ENCODE measurements around the gene SETMAR.
"Not testable (repeated sequence)": the region's sequence is repeated elsewhere in the genome, so short reads cannot be mapped to it uniquely, and the experiment has no call there.

Gene SETMAR

GRCh38 chr3:4303187-4304123 is at the start of gene SETMAR:
TSS of gene SETMAR (plus strand) at chr3:4303369. CDS start at chr3:4303371, 2 bp downstream.
- peak; percentile 91 for DNase-seq

- DNase-seq = no peak
Measured at GRCh38 chr3:4261406-4261805, 41.8 kb upstream of the SETMAR start.

DNA sequence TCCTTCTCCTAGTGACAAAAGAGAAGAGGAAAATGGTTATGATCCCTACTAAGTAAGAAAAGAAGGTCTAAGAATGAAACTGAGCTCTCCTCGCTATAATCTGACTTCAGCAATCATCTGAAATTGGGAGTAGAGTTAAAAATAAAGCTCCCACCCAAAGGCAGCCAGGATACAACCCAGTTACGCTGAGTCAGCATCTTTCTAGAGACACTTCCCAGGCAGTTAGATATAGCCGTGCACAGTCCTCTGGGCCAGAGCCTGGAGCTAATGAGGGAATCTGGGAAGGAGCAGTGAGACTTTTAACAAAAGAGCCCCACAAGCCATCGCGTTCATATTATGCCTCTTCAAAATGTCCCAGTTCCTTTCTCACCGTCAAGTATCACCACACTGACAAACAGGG is 39.1 kb upstream of the SETMAR start:
- no peak for DNase-seq

DNA sequence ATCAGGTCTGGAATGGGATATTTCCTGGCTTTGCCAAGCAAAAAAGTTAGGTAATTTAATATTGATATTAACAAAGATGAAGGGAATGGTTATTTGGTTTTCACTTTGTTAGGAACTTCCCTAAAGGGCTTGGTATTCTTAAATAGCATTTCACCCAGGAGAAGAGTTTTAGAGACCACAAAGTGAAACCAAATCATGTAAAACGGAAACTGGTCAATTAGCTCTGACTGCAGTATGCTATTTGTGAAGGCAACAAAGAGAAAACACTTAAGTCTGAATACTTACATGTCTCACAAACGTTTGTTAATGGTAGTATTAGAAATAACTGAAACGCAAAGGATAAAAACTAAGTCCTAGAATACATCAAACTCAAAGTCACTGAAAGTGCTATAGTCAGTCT is 32.4 kb upstream of the SETMAR start:
- DNase-seq = no peak

DNA sequence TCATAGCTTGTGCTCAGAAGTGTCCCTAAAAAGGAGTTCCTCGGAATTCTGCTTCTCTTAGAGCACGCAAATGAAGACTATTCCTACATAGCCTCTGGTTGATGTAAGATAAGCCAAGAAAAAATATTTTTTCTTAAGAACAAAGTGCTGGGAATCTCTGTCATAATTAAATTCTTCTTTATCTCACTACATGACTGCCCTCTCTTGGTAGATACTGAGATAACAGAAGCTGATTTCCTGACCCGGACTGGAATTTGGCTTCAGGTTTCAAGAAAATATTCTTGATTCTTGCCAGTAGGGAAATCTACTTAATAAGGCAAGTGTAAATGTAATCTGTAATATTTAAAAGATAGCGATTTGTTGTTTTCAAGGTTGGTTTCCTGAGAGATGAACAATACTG is 31.3 kb upstream of the SETMAR start:
- DNase-seq = no peak

DNA sequence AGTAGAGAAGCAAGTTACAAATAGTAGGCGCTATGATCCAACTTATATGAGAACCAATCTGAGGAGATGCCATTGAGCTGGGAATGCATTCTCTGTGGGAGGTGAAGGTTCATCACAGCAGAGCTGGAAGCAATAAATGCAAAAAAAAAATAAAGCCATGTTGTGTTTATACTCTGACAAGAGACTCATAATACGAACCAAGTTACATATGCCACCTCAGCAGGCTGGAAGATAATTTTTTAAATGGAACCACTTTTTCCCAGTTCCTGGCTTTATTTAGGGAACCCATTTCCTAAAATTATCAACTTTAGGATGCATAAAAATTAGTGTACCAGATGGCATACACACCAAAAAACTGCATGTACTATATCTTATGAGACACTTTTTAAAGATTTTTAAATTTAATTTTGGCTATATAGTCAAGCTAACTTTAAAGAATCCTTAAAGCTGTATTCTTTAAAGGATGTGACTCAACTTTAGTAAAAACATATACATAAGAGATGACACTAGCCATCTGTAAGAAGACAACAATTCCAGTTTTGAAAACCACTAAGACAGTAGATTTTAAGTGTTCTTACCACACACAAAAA is 23.6 kb upstream of the SETMAR start:
- no peak for DNase-seq

- DNase-seq = no peak
Measured at GRCh38 chr3:4281991-4282390, 21.2 kb upstream of the SETMAR start.

GRCh38 chr3:4284865-4285264 is 18.3 kb upstream of the SETMAR start:
- no peak for DNase-seq

DNA sequence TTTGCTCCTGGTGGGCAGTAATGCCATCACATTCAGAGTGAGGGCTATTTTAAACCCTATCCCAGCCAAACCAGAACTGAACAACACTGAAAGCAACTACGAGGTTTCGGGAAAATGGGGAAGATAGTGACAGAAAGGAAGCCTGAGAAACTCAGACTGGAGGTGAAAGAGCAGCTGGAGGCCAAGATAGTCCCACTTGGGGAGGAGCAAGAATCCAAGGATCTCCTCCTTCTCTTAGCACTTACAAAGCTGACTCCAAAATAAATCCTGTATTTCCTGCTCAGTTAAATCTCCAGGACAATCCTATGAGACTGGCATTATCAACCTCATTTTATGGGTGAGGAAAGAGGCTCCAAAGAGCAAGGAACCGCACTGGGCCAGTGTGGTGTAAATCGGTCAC is 14.1 kb upstream of the SETMAR start:
- DNase-seq = no peak

GRCh38 chr3:4290272-4290893 is 12.8 kb upstream of the SETMAR start:
- no peak for DNase-seq

- DNase-seq = no peak
Measured at GRCh38 chr3:4292301-4292700, 10.9 kb upstream of the SETMAR start.

- no peak for DNase-seq
Measured at GRCh38 chr3:4294616-4295327, 8.4 kb upstream of the SETMAR start.

DNA sequence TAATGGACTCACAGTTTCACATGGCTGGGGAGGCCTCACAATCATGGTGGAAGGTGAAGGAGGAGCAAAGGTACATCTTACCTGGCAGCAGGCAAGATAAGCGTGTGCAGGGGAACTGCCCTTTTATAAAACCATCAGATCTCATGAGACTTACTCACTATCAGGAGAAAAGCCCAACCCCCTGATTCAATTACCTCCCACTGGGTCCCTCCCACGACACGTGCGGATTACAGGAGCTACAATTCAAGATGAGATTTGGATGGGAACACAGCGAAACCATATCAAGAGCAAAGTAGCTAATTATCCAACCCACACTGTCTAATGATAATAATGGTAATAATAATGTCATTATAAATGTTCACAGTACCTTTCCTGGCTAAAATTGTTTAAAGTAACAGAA is 6.7 kb upstream of the SETMAR start:
- not testable (repeated sequence) for DNase-seq

DNA sequence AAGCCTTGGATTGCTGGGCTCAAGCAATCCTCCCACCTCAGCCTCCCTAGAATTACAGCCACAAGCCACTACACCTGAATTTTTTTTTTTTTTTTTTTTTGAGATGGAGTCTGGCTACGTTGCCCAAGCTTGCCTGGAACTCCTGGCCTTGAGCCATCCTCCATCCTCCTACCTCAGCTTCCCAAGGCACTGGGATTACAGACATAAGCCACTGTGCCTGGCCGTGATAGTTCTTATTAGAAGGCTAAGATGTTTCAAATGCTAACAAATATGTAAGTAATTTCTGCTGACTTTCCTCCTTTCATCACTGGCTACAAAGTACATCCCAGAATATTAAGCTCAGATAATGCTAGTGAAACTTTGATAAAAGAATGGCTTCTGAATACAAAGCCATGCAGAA is 5.7 kb upstream of the SETMAR start:
- DNase-seq = no peak

GRCh38 chr3:4302747-4303146 is 422 bp upstream of the SETMAR start:
- DNase-seq = no peak

DNA sequence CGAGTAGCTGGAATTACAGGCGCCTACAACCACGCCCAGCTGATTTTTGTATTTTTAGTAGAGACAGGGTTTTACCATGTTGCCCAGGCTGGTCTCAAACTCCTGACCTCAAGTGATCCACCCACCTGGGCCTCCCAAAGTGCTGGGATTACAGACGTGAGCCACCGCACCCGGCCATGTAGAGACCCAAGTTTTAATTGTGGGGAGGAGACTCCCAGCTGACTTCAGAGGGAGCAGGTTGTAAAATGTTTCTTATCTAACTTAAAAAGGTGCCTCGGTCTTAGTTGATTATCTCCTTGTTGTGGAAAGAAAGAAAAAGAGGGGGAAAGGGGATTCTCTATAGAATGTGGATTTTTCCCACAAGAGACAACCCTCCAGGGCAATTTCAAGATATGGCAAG is 2.0 kb downstream of the SETMAR start:
- not testable (repeated sequence) for DNase-seq

DNA sequence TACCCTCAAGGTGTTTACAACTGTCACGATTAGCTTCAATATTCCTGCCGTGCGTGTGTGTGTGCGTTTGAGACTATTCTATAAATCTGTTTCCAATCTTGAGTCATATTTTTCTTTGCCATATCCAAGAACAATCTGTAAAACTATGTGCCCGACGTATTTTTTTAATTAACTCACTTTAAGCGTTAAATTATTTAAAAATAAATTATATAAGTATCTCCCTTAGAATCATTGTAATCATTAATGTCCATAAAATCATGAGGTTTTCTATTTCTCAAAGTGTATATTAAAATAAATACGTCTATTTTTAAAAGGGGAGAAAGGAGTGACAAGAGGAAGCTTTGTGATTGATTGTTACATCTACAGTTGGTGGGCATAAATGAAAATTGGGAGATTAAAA is 2.9 kb downstream of the SETMAR start:
- no peak for DNase-seq

GRCh38 chr3:4306860-4307259 is 3.7 kb downstream of the SETMAR start:
- DNase-seq = no peak

DNA sequence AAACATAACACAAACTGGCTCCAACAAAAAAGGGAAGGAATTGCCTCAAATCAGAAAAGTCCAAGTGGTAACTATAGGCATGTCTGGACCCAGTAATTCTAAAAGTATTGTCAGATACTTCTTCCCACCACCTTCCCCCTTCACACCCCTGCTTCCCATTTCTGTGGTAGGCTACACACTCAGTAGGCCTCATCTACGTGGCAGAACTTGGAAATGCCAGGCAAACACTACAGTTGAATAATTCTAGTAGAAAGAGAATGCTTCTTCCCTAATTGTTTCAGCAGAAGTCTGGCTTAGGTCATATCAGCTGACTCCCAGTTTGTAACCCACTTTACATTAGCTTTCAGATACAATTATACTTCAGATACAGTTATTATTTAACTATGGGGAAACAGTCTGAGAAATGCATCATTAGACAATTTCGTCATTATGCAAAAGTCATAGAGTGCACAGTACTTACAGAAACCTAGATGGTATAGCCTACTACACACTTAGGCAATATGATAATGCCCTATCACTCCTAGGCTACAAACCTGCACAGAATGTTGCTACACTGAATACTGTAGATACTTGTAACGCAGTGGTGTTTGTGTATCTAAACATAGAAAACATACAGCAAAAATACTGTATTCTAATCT is 6.4 kb downstream of the SETMAR start:
- DNase-seq = no peak

- no peak for DNase-seq
Measured at GRCh38 chr3:4310971-4311370, 7.8 kb downstream of the SETMAR start.

DNA sequence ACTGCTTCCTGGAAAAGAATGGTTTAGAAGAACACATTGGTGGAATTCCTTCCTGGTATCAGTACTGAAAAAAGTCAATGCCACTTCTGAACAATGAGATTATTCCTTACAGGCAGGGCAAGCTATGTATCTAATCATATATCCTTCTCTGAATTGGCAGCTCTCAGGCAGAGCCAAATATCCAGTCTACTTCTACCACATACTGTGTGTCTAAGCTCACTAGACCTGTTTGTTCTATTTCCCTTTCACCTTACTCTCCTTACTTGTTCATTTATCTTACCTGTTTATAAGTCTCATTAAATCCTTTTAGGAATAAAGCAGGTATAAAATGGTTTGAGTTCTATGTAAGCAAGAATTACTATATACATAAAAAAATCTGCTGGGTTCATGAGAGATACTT is 8.3 kb downstream of the SETMAR start:
- no peak for DNase-seq

DNA sequence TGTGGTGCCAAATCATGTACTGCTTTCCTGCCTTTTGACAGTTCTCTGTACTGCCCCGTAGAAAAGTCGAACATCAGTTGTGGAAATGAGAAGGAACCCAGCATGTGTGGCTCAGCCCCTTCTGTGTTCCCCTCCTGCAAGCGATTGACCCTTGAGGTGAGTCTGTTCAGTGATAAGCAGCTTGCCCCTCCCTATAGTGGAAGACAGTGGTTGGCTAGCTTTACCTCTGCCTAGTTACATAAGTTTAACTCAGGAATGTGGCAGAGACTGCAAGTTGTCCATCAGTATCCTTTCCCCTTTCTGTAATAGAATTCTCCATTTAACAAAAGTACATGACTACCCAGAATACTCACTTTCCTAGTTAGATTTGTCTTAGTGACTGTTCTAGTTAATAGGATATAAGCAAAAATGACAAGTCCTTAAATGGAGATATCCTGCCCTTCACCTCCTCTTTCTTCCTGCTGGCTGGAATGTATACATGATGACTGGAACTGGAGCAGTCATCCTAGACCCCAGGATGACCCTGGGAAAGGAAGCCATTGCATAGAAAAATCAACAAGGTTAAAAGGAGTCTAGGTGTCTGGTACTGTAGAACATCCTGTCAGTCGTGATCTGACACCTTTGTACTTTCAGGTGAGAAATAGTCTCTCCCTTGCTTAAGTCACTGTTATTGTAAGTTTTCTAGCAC is 10.6 kb downstream of the SETMAR start:
- no peak for DNase-seq
